Ovary (tissue), 3 donors: ENCODE results near the gene TP53BP1.
"Not testable (repeated sequence)": the region's sequence is repeated elsewhere in the genome, so short reads cannot be mapped to it uniquely, and the experiment has no call there.

Experiments
- EP300 ChIP-seq: sonication (generic); formaldehyde crosslinking; IDR thresholded peaks from one replicate; pipeline ENCODE4 v1.6.1; 2017; ENCODE audit warnings: antibody characterized with exemption
- TF ChIP-seq, protein P1 (sequence below), 3 donors: fragments of 450-650 bp in 2 of 3; fragments of 200-600 bp in 1 of 3; IDR thresholded peaks; one replicate each; pipeline versions ENCODE4 v1.5.1 to v1.8.0; 2016 to 2022; ENCODE audit warnings: antibody characterized with exemption in 3 of 3, mild to moderate bottlenecking in 1 of 3
- donor health status: DM: no; HTN: no; CAD: no.

DNA sequence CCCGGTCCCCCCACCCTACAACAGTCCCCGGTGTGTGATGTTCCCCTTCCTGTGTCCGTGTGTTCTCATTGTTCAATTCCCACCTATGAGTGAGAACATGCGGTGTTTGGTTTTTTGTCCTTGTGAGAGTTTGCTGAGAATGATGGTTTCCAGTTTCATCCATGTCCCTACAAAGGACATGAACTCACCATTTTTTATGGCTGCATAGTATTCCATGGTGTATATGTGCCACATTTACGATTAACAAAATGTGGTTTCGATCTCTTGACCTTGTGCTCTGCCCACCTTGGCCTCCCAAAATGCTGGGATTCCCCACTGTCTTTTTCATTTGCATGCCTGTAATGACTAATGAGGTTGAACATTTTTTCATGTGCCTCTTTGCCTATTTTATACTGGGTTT, 99.4 kb downstream of the TP53BP1 start:
- TF ChIP-seq, protein P1, sequence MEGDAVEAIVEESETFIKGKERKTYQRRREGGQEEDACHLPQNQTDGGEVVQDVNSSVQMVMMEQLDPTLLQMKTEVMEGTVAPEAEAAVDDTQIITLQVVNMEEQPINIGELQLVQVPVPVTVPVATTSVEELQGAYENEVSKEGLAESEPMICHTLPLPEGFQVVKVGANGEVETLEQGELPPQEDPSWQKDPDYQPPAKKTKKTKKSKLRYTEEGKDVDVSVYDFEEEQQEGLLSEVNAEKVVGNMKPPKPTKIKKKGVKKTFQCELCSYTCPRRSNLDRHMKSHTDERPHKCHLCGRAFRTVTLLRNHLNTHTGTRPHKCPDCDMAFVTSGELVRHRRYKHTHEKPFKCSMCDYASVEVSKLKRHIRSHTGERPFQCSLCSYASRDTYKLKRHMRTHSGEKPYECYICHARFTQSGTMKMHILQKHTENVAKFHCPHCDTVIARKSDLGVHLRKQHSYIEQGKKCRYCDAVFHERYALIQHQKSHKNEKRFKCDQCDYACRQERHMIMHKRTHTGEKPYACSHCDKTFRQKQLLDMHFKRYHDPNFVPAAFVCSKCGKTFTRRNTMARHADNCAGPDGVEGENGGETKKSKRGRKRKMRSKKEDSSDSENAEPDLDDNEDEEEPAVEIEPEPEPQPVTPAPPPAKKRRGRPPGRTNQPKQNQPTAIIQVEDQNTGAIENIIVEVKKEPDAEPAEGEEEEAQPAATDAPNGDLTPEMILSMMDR (IDR thresholded peaks at IDR 0.05) = not testable (repeated sequence)
- TF ChIP-seq EP300 = not testable (repeated sequence)
